ENCODE measurements around the gene SAP30BP.

- TF ChIP-seq CTCF (IDR thresholded peaks at IDR 0.05) (no peak), EP300 (IDR thresholded peaks at IDR 0.05) (no peak), POLR2AphosphoS5 (IDR thresholded peaks at IDR 0.05) (no peak), POLR2A (IDR thresholded peaks at IDR 0.05) (no peak)
Observed at GRCh38 chr17:75631353-75631752, 35.8 kb upstream of the SAP30BP start.

Data from gastroesophageal sphincter (tissue), 3 donors.